ENCODE data around the gene RASL10B. TPM values are rescaled to one million over a fixed set of nuclear protein-coding genes. Genes with fewer than 3 reads are reported as not detected.
A peak's percentile ranks its signal among the peaks of the same experiment; 100 is the strongest.

Gene RASL10B
- total and polyA plus RNA-seq, 7 donors = 3.4 to 10.7 (median 6.8) TPM

DNA sequence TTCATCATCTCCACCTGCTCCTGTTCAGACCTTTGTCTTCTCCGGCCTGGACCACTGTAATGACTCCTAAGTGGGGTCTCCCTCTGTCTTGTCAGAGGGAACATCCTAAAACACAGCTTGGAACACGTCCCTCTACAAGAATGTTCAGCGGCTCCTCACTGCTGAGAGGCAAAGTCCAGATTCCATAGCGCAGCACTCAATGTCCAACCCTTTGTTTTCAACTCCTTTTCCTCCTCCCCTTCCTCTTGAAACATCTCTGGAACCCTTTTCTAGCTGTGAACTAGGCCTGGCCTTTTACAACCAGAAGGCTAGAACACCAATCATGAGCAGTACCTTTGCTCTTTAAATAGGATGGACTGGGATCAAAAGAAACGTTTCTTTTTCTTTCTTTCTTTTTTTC, 30.2 kb downstream of the RASL10B start:
- TF ChIP-seq CTCF (IDR thresholded peaks at IDR 0.05) = no peak
- WGBS, 3 donors = 83 to 86% (median 84%) methylated on average over 5 of the region's 5 CpGs
- Histone ChIP-seq H3K27me3 (ENCODE audit: insufficient read depth in 3 of 3, low read length in 2 of 3) (no peaks in the 10 kb centered on the region), H3K36me3 (ENCODE audit: insufficient read depth in 1 of 2, low read depth in 1 of 2) (no peaks in the 10 kb centered on the region), H3K27ac (no peak overlapping the region), H3K9me3 (no peaks in the 10 kb centered on the region), H3K4me1 (peaks cover 6% of the 10 kb centered on the region), H3K4me3 (no peak overlapping the region)
- no peak for ATAC-seq
- DNase-seq = no peak
- intact Hi-C loops (cut with DNase I) = no loop called here

GRCh38 chr17:35763767-35764122, 32.3 kb downstream of the RASL10B start:
- 35 to 39% (median 36%) methylated on average over 16 to 17 of the region's 17 CpGs for WGBS, 3 donors
- Histone ChIP-seq H3K27me3 (ENCODE audit: insufficient read depth in 3 of 3, low read length in 2 of 3) (no peaks in the 10 kb centered on the region), H3K36me3 (ENCODE audit: insufficient read depth in 1 of 2, low read depth in 1 of 2) (no peaks in the 10 kb centered on the region), H3K4me1 (peaks cover 6% of the 10 kb centered on the region), H3K4me3 (peak overlapping the region; percentile 73), H3K9me3 (no peaks in the 10 kb centered on the region), H3K27ac (no peak overlapping the region)
- intact Hi-C loops (cut with DNase I) = loop anchor here in 1 of 2 donors (1.0 kb wide), 2 partner anchors 41 to 46 kb away; partner anchors contain the start of gene TAF15
- ATAC-seq (peak in 1 of 4 donors; percentile 4), DNase-seq (no peak)
- TF ChIP-seq CTCF (IDR thresholded peaks at IDR 0.05) = no peak

DNA sequence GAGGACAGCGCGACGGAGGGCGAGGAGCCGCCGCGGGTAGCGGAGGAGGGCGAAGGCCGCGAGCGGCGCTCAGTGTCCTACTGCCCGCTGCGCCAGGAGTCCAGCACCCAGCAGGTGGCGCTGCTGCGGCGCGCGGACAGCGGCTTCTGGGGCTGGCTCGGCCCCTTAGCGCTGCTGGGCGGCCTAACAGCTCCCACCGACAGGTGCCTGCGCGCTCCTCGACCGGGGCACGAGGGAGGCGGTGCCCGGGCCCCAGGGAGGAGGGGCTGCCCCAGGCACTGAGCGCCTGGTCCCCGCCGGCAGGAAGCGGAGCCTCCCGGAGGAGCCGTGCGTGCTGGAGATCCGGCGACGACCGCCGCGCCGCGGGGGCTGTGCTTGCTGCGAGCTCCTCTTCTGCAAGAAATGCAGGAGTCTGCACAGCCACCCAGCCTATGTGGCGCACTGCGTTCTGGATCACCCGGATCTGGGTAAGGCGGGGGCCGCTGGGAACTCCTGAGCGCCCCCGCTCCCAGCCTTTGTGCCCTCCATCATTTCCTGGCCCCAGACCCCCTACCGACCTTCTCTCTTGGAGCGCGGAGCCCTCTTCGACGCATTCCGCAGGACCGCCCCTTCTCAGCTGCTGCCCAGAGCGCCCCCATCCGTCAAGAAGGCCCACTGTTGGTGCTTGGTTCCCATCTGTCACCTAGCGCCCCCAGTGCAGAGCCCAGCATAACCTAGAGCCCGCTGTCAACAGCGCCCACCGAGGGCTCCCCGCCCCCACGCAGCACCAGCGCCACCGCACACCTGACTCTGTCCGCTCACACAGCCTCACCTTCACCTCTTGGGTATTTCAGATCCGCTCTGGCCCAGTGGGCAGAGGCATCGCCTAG, 32.9 kb downstream of the RASL10B start:
- intact Hi-C loops (cut with DNase I) = loop anchor here in 1 of 2 donors (1.0 kb wide), 2 partner anchors 40 to 45 kb away; partner anchors contain the start of gene TAF15
- H3K27ac ChIP-seq = peak overlapping the region; percentile 41
- H3K36me3 ChIP-seq (ENCODE audit: insufficient read depth in 1 of 2, low read depth in 1 of 2) = no peaks in the 10 kb centered on the region
- WGBS, 3 donors = 5 to 8% (median 5%) methylated on average over 62 to 75 of the region's 75 CpGs
- peak; percentile 97 for TF ChIP-seq CTCF (IDR thresholded peaks at IDR 0.05)
- no peaks in the 10 kb centered on the region for H3K9me3 ChIP-seq
- no peaks in the 10 kb centered on the region for H3K27me3 ChIP-seq (ENCODE audit: insufficient read depth in 3 of 3, low read length in 2 of 3)
- DNase-seq (peak; percentile 90 to 94), ATAC-seq (peak; percentile 95 to 98 (median 96))
- peaks cover 6% of the 10 kb centered on the region for H3K4me1 ChIP-seq
- peak overlapping the region; percentile 73 for H3K4me3 ChIP-seq

- no peaks in the 10 kb centered on the region for H3K9me3 ChIP-seq
- H3K36me3 ChIP-seq (ENCODE audit: insufficient read depth in 1 of 2, low read depth in 1 of 2) = no peaks in the 10 kb centered on the region
- no peaks in the 10 kb centered on the region for H3K27me3 ChIP-seq (ENCODE audit: insufficient read depth in 3 of 3, low read length in 2 of 3)
- TF ChIP-seq CTCF (IDR thresholded peaks at IDR 0.05) = no peak
- intact Hi-C loops (cut with DNase I) = no loop called here
- no peak overlapping the region for H3K27ac ChIP-seq
- DNase-seq (no peak), ATAC-seq (no peak)
- no peak overlapping the region for H3K4me3 ChIP-seq
- H3K4me1 ChIP-seq = peaks cover 6% of the 10 kb centered on the region
- WGBS, 3 donors = 59 to 68% (median 59%) methylated on average over 11 of the region's 11 CpGs
Observed at GRCh38 chr17:35765086-35765710, 33.8 kb downstream of the RASL10B start.
